GM12878 (cell line): Measurements from ENCODE around the gene DMPK. TPM values are rescaled to one million over a fixed set of nuclear protein-coding genes. Genes with fewer than 3 reads are reported as not detected.

Experiments
- ATAC-seq: fragments of 200-7000 bp; cut with Tn5 transposase; 3 replicates; pipeline ENCODE4 v1.9.1; 2020; ENCODE audit warnings: mild to moderate bottlenecking, moderate library complexity
- BruUV-seq: library from RNA; stranded (reverse); fragments of 400-500 nt; replicated peaks from 2 replicates; lab custom pipeline; 2021; lab: Mats Ljungman, UMichigan
- CTCF ChIA-PET: fragments of 300-600 bp; sonication (Branson Sonifier 250); formaldehyde crosslinking; extraction: SDS; loops from one replicate; lab custom pipeline; 2021; ENCODE audit warnings: inconsistent platforms; lab: Yijun Ruan, JAX
- POLR2A ChIA-PET: fragments of 350-600 bp; formaldehyde crosslinking; extraction: SDS; loops from one replicate; lab custom pipeline; 2021; ENCODE audit warnings: inconsistent platforms; lab: Charles Lee
- RAD21 ChIA-PET: fragments of 300-600 bp; sonication (Branson Sonifier 250); formaldehyde crosslinking; loops from one replicate; lab custom pipeline; 2023; ENCODE audit warnings: antibody characterized with exemption; ENCODE audit not compliant: unreplicated experiment; lab: Charles Lee
- SMC1A ChIA-PET: fragments of 300-600 bp; sonication (Branson Sonifier 250); formaldehyde crosslinking; loops from one replicate; lab custom pipeline; 2023; ENCODE audit not compliant: unreplicated experiment, uncharacterized antibody; lab: Charles Lee
- DNase-seq: peaks from one replicate; pipeline ENCODE4 v3.0.0-alpha.2; 2011; ENCODE audit warnings: low read depth, low spot score
- FAIRE-seq: peaks from 3 replicates; lab custom pipeline; 2011; peaks lifted over from hg19 to GRCh38; lab: Jason Lieb, UNC
- H2AFZ ChIP-seq: 2 replicates; pipeline ENCODE4 v1.6.0; 2011; ENCODE audit warnings: low read depth, low read length, control low read depth; ENCODE audit not compliant: control insufficient read depth
- H3K27ac ChIP-seq: 2 replicates; pipeline ENCODE4 v1.5.1; 2011; ENCODE audit warnings: control low read depth; ENCODE audit not compliant: control insufficient read depth, insufficient read depth
- H3K27me3 ChIP-seq, 2 experiments: replicated peaks in 1 of 2; 2 replicates each; pipeline versions ENCODE4 v1.6.0 to v1.6.1; 2011; ENCODE audit warnings: low read length in 1 of 2; ENCODE audit not compliant: control insufficient read depth in 2 of 2, insufficient read depth in 2 of 2
- H3K36me3 ChIP-seq, 2 experiments: 2 replicates each; pipeline ENCODE4 v1.5.1; 2011; ENCODE audit warnings: low read length in 1 of 2; ENCODE audit not compliant: control insufficient read depth in 2 of 2, insufficient read depth in 2 of 2
- H3K4me1 ChIP-seq: 2 replicates; pipeline ENCODE4 v1.6.1; 2011; ENCODE audit warnings: mild to moderate bottlenecking, low read length, moderate library complexity, mixed read lengths; ENCODE audit not compliant: control insufficient read depth, insufficient read depth
- H3K4me2 ChIP-seq: 2 replicates; pipeline ENCODE4 v1.6.0; 2011; ENCODE audit warnings: control low read depth; ENCODE audit not compliant: control insufficient read depth, insufficient read depth
- H3K4me3 ChIP-seq: fragments of 200-600 bp; sonication (generic); 2 replicates; pipeline ENCODE4 v1.5.1; 2016
- H3K79me2 ChIP-seq: 2 replicates; pipeline ENCODE4 v1.6.0; 2011; ENCODE audit warnings: low read length; ENCODE audit not compliant: control insufficient read depth, insufficient read depth
- H3K9ac ChIP-seq: 2 replicates; pipeline ENCODE4 v1.8.0; 2011; ENCODE audit warnings: low read length, control low read depth, mixed read lengths; ENCODE audit not compliant: control insufficient read depth, insufficient read depth
- H3K9me3 ChIP-seq: replicated peaks from 3 replicates; pipeline ENCODE4 v1.5.1; 2011; ENCODE audit warnings: mild to moderate bottlenecking, low read length; ENCODE audit not compliant: control insufficient read depth, insufficient read depth
- H4K20me1 ChIP-seq: 2 replicates; pipeline ENCODE4 v1.6.0; 2011; ENCODE audit not compliant: control insufficient read depth, insufficient read depth
- ESRRA ChIP-seq: IDR thresholded peaks from 2 replicates; pipeline ENCODE4 v1.6.1; 2012; ENCODE audit warnings: mild to moderate bottlenecking, low read length, improper control_type of control experiment
- ETV6 ChIP-seq, 2 experiments: fragments of 450-650 bp in 1 of 2; IDR thresholded peaks in 1 of 2; conservative IDR thresholded peaks in 1 of 2; 2 replicates each; pipeline ENCODE4 v1.6.1; 2014; ENCODE audit warnings: antibody characterized with exemption in 1 of 2, borderline replicate concordance in 1 of 2, low read depth in 1 of 2, mild to moderate bottlenecking in 1 of 2, moderate library complexity in 1 of 2
- EZH2 ChIP-seq: IDR thresholded peaks from 2 replicates; pipeline ENCODE4 v1.6.1; 2012; ENCODE audit warnings: low read depth, mild to moderate bottlenecking, control low read depth, inconsistent platforms, low read length, borderline replicate concordance; ENCODE audit not compliant: control insufficient read depth
- FOS ChIP-seq: IDR thresholded peaks from 3 replicates; pipeline ENCODE4 v1.6.1; 2011; ENCODE audit warnings: borderline replicate concordance; ENCODE audit not compliant: insufficient read length; ENCODE audit errors: extremely low read depth
- HDGF ChIP-seq: fragments of 450-650 bp; IDR thresholded peaks from 2 replicates; pipeline ENCODE4 v1.6.1; 2016; ENCODE audit warnings: antibody characterized with exemption
- JUNB ChIP-seq: IDR thresholded peaks from 2 replicates; pipeline ENCODE4 v1.6.1; 2016; ENCODE audit warnings: antibody characterized with exemption, mild to moderate bottlenecking
- POLR2A ChIP-seq: IDR thresholded peaks from 2 replicates; pipeline ENCODE4 v1.6.1; 2011; ENCODE audit warnings: low read depth, mild to moderate bottlenecking, low read length
- POLR2AphosphoS2 ChIP-seq: IDR thresholded peaks from 2 replicates; pipeline ENCODE4 v1.6.1; 2011; ENCODE audit warnings: low read depth, mild to moderate bottlenecking, low read length, improper control_type of control experiment, moderate library complexity
- RUNX3 ChIP-seq: IDR thresholded peaks from 2 replicates; pipeline ENCODE4 v1.6.1; 2012; ENCODE audit warnings: low read length, inconsistent platforms
- ZNF217 ChIP-seq: fragments of 450-650 bp; IDR thresholded peaks from 2 replicates; pipeline ENCODE4 v1.6.1; 2017; ENCODE audit warnings: antibody characterized with exemption, mild to moderate bottlenecking
- WGBS: methylation state at CpG from one replicate; pipeline ENCODE4 v1.1.6; 2016; ENCODE audit warnings: low lambda C conversion rate; ENCODE audit not compliant: insufficient replicate concordance, insufficient coverage; ENCODE audit errors: missing lambda C conversion rate; 5-methylcytosine and 5-hydroxymethylcytosine counted together
- in situ Hi-C: fragments of 300-500 bp; cut with MboI; formaldehyde crosslinking; loops from 9 replicates; pipeline ENCODE4 v1.14.3; 2018; ENCODE audit warnings: mixed read lengths
- intact Hi-C: fragments of 100-400 bp; cut with micrococcal nuclease; formaldehyde crosslinking; loops from one replicate; pipeline ENCODE4 v1.14.2; 2022; ENCODE audit not compliant: unreplicated experiment
- polyA plus RNA-seq, 11 experiments: library from polyadenylated mRNA; depleted of rRNA in 4 of 11; unstranded in 6 of 11; stranded (reverse) in 5 of 11; fragments of >200 nt; fragmentation: Nextera tagmentation in 4 of 11; fragmentation: Illumina TruSeq in 1 of 11; extraction: Ambion mirVana in 4 of 11; extraction: Trizol in 1 of 11; gene quantifications; 1 replicate in 1 of 11; 2 replicates in 10 of 11; pipeline versions ENCODE4 v1.2.1 to v1.2.3, GENCODE V29; 2011 to 2016; ENCODE audit warnings: inconsistent platforms in 2 of 11, missing spikeins in 2 of 11, low read depth in 1 of 11
- total RNA-seq, 4 experiments: library from RNA; depleted of rRNA in 3 of 4; stranded (reverse); fragments of >200 nt in 3 of 4; fragmentation: Illumina TruSeq in 1 of 4; extraction: Trizol in 1 of 4; gene quantifications; 2 replicates each; pipeline versions ENCODE4 v1.2.1 to v1.2.3, GENCODE V29; 2013 to 2021
- TF ChIP-seq, protein P1 (sequence below): fragments of 450-650 bp; IDR thresholded peaks from 2 replicates; pipeline ENCODE4 v1.6.1; 2018; ENCODE audit warnings: mild to moderate bottlenecking, low read depth, moderate library complexity; ENCODE audit not compliant: partially characterized antibody
- TF ChIP-seq, protein P2 (sequence below): IDR thresholded peaks from 2 replicates; pipeline ENCODE4 v1.6.1; 2011; ENCODE audit warnings: low read depth, mild to moderate bottlenecking, low read length, moderate library complexity, borderline replicate concordance; ENCODE audit errors: extremely low read depth
- TF ChIP-seq, protein P3 (sequence below): fragments of 450-650 bp; formaldehyde crosslinking; IDR thresholded peaks from 2 replicates; pipeline ENCODE4 v1.5.0; 2022; ENCODE audit warnings: mild to moderate bottlenecking, missing genetic modification characterization

Gene DMPK
- total and polyA plus RNA-seq, 10 of the 15 experiments (the other 5 are each of a cell fraction or from before 2014, with no cell fraction given), result 0.60 to 33.6 (median 5.2) TPM

DNA sequence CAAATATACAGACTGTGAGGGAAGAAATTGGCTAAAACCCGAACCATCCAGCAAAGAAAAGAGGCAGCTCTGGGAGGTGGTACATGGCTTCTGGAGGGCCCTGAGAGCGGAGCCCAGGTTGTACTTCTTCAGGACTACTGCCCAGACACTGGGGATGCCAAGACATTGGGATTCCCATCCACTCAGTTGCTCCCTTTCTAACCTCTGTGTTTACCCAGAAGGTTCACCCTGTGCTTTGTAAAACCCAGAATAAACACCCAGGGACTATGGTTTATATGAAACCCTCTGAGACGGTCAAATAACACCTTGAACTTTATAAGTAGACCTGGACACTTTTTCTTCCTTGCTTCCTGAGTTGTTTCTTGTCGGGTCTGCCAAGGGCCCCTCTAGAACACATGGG, 39.3 kb downstream of the DMPK start:
- TF ChIP-seq, protein P1, sequence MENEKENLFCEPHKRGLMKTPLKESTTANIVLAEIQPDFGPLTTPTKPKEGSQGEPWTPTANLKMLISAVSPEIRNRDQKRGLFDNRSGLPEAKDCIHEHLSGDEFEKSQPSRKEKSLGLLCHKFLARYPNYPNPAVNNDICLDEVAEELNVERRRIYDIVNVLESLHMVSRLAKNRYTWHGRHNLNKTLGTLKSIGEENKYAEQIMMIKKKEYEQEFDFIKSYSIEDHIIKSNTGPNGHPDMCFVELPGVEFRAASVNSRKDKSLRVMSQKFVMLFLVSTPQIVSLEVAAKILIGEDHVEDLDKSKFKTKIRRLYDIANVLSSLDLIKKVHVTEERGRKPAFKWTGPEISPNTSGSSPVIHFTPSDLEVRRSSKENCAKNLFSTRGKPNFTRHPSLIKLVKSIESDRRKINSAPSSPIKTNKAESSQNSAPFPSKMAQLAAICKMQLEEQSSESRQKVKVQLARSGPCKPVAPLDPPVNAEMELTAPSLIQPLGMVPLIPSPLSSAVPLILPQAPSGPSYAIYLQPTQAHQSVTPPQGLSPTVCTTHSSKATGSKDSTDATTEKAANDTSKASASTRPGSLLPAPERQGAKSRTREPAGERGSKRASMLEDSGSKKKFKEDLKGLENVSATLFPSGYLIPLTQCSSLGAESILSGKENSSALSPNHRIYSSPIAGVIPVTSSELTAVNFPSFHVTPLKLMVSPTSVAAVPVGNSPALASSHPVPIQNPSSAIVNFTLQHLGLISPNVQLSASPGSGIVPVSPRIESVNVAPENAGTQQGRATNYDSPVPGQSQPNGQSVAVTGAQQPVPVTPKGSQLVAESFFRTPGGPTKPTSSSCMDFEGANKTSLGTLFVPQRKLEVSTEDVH, result no peak
- TF ChIP-seq EZH2, result no peak
- TF ChIP-seq FOS, result no peak
- TF ChIP-seq, protein P2, sequence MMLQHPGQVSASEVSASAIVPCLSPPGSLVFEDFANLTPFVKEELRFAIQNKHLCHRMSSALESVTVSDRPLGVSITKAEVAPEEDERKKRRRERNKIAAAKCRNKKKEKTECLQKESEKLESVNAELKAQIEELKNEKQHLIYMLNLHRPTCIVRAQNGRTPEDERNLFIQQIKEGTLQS, result no peak
- TF ChIP-seq, protein P3, sequence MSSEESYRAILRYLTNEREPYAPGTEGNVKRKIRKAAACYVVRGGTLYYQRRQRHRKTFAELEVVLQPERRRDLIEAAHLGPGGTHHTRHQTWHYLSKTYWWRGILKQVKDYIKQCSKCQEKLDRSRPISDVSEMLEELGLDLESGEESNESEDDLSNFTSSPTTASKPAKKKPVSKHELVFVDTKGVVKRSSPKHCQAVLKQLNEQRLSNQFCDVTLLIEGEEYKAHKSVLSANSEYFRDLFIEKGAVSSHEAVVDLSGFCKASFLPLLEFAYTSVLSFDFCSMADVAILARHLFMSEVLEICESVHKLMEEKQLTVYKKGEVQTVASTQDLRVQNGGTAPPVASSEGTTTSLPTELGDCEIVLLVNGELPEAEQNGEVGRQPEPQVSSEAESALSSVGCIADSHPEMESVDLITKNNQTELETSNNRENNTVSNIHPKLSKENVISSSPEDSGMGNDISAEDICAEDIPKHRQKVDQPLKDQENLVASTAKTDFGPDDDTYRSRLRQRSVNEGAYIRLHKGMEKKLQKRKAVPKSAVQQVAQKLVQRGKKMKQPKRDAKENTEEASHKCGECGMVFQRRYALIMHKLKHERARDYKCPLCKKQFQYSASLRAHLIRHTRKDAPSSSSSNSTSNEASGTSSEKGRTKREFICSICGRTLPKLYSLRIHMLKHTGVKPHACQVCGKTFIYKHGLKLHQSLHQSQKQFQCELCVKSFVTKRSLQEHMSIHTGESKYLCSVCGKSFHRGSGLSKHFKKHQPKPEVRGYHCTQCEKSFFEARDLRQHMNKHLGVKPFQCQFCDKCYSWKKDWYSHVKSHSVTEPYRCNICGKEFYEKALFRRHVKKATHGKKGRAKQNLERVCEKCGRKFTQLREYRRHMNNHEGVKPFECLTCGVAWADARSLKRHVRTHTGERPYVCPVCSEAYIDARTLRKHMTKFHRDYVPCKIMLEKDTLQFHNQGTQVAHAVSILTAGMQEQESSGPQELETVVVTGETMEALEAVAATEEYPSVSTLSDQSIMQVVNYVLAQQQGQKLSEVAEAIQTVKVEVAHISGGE, result no peak
- no peak for TF ChIP-seq JUNB
- no peak for TF ChIP-seq POLR2A
- no peak for TF ChIP-seq ETV6 (conservative IDR thresholded peaks at IDR 0.05 in 1 of 2, IDR thresholded peaks at IDR 0.05 in 1 of 2; ENCODE audit: borderline replicate concordance in 1 of 2, low read depth in 1 of 2)
- TF ChIP-seq HDGF, result no peak
- no peak for TF ChIP-seq POLR2AphosphoS2
- TF ChIP-seq ESRRA, result no peak
- TF ChIP-seq ZNF217, result no peak
- TF ChIP-seq RUNX3, result no peak
- TF ChIP-seq, all 136 proteins: peak for 0
- WGBS, result 17% methylated on average over 4 of the region's 4 CpGs
- Histone ChIP-seq H2AFZ (no peak overlapping the region), H3K4me1 (no peaks in the 10 kb centered on the region), H4K20me1 (no peaks in the 10 kb centered on the region), H3K4me3 (no peak overlapping the region), H3K9ac (no peak overlapping the region), H3K79me2 (no peaks in the 10 kb centered on the region), H3K27ac (no peak overlapping the region), H3K4me2 (no peak overlapping the region), H3K36me3 (no peaks in the 10 kb centered on the region), H3K27me3 (peaks cover 0 to 2% of the 10 kb centered on the region in 2 experiments; a peak in 2 of 4 replicates), H3K9me3 (no peaks in the 10 kb centered on the region)
- no peak for DNase-seq
- ChIA-PET SMC1A (no interaction called here), POLR2A (interaction anchor here (0.6 to 1.2 kb wide), 2 partner anchors 26 to 143 kb away, joined by 4 to 6 read pairs; partner anchors contain the start of genes IRF2BP1 and SIX5), RAD21 (no interaction called here), CTCF (no interaction called here)
- no peak for FAIRE-seq
- in situ Hi-C loops, result no loop called here
- ATAC-seq, result no peak
- intact Hi-C loops, result no loop called here
- BruUV-seq, result no TSS peak
